Measurements from ENCODE around the gene PI4KB. TPM values are rescaled to one million over a fixed set of nuclear protein-coding genes. Genes with fewer than 3 reads are reported as not detected.

Gene PI4KB
- total RNA-seq, 2 donors from 2014 or later: 39.6 to 40.2 TPM

DNA sequence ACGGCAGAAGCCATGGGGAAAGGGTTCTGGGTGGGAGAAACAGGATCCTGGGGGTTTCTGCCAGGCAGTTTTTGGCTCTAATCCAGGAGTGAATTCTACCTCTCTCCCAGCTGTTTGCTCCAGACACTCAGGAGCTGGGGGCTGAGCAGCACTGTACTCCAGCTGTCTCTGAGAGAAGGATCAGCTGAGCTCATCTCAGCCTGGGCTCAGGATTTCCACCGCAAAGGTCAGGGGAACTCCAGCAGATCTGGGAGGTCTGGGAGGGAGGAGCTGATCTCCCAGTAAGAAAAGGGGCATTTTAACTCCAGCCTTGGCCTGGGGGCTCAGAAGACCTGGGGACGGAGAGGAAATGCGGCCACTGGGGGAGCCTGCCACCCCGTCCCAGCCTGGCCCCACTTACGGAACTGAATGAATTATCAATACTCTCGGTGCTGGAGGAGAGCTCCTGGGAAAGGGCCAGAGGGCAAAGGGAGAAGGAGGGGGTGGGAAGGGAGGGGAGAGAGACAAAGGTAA is 17.3 kb downstream of the PI4KB start:
- no peak overlapping the region for H3K4me3 ChIP-seq
- WGBS, 2 donors: 49 to 61% methylated on average over 7 of the region's 7 CpGs
- H3K4me1 ChIP-seq: peaks cover 39% of the 10 kb centered on the region
- peaks cover 17 to 34% of the 10 kb centered on the region in 2 donors for H3K36me3 ChIP-seq (replicated peaks in 1 of 2; ENCODE audit: insufficient read depth in 1 of 2, low read depth in 2 of 2)
- no peaks in the 10 kb centered on the region for H3K27me3 ChIP-seq
- no peak for TF ChIP-seq POLR2A (IDR thresholded peaks at IDR 0.05)
- TF ChIP-seq, protein P1, sequence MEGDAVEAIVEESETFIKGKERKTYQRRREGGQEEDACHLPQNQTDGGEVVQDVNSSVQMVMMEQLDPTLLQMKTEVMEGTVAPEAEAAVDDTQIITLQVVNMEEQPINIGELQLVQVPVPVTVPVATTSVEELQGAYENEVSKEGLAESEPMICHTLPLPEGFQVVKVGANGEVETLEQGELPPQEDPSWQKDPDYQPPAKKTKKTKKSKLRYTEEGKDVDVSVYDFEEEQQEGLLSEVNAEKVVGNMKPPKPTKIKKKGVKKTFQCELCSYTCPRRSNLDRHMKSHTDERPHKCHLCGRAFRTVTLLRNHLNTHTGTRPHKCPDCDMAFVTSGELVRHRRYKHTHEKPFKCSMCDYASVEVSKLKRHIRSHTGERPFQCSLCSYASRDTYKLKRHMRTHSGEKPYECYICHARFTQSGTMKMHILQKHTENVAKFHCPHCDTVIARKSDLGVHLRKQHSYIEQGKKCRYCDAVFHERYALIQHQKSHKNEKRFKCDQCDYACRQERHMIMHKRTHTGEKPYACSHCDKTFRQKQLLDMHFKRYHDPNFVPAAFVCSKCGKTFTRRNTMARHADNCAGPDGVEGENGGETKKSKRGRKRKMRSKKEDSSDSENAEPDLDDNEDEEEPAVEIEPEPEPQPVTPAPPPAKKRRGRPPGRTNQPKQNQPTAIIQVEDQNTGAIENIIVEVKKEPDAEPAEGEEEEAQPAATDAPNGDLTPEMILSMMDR (IDR thresholded peaks at IDR 0.05): no peak
- ATAC-seq (no peak), DNase-seq (peak in 1 of 4 donors; percentile 39)
- H3K27ac ChIP-seq: peak overlapping the region in 1 of 4 donors; percentile 21
- intact Hi-C loops (cut with DNase I): loop anchor here (5.0 kb wide), 1 partner anchor 47 kb away; no protein-coding TSS in a partner anchor
- H3K9me3 ChIP-seq: no peaks in the 10 kb centered on the region

DNA sequence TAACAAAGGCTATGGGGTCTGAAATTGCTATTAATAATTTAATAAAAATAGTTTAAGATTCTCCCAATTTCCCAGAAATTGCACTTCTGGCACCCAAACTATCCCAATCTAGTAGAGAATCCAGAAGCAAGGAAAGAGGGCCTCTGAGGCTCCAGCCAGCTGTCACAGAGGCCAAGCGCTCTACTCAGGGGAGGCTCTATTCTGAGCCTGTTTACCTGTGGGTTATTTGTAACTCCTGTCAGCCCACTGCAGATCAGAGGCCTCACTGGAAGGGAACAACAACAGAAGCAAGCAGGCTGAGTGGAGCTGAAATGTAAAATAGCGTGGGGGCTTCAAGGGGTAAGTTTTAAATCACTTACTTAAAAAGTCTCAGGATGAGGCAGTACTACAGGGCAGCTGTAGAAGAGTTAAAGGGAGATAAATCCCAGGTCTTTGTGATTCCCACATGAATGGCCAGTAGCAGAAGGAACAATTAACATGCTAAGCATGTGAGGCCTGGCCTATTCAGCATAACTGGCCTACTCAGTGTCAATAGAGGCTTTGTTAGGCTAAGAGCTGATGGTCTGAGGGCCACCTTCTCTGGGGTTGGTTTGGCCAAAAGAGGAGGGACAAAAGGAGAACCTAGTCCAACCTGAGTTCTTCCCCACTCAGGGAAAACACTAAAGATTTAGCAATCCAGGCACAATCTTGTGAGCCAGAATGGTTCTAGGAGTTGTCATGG is 32.3 kb downstream of the PI4KB start:
- intact Hi-C loops (cut with DNase I): no loop called here
- H3K4me1 ChIP-seq: no peaks in the 10 kb centered on the region
- TF ChIP-seq, protein P1 (IDR thresholded peaks at IDR 0.05): no peak
- TF ChIP-seq POLR2A (IDR thresholded peaks at IDR 0.05): no peak
- no peak overlapping the region for H3K4me3 ChIP-seq
- no peaks in the 10 kb centered on the region for H3K9me3 ChIP-seq
- peaks cover 15 to 47% of the 10 kb centered on the region in 2 donors for H3K36me3 ChIP-seq (replicated peaks in 1 of 2; ENCODE audit: insufficient read depth in 1 of 2, low read depth in 2 of 2)
- no peak overlapping the region for H3K27ac ChIP-seq
- ATAC-seq: no peak
- no peaks in the 10 kb centered on the region for H3K27me3 ChIP-seq
- WGBS, 2 donors: 97% methylated on average over 2 of the region's 2 CpGs
- no peak for DNase-seq

DNA sequence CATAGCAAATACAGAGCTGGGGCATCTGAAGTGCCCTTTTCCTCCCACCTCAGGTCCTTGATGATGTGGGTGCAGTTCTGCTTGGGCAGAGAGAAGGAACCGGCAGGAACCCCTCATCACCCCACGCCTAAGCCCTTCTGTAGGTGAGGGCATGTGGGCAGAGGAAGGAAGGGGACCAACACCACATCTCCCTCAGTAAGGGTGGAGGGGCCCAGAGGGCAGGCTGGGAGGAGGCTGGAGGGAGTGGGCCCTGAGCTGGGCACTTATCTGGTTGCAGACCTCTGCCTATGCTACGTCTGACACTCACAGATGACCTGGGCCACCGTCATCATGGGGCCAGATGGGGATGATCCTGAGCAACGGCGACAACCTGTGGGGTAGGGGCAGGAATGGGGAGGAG is 34.1 kb downstream of the PI4KB start:
- no peak for DNase-seq
- TF ChIP-seq, protein P1 (IDR thresholded peaks at IDR 0.05): no peak
- no peak for TF ChIP-seq POLR2A (IDR thresholded peaks at IDR 0.05)
- Histone ChIP-seq H3K27me3 (no peaks in the 10 kb centered on the region), H3K4me3 (no peak overlapping the region), H3K4me1 (no peaks in the 10 kb centered on the region), H3K27ac (no peak overlapping the region), H3K9me3 (no peaks in the 10 kb centered on the region), H3K36me3 (replicated peaks in 1 of 2; ENCODE audit: insufficient read depth in 1 of 2, low read depth in 2 of 2) (peaks cover 7 to 40% of the 10 kb centered on the region in 2 donors)
- 77 to 95% methylated on average over 4 to 6 of the region's 6 CpGs for WGBS, 2 donors
- intact Hi-C loops (cut with DNase I): no loop called here
- ATAC-seq: no peak

DNA sequence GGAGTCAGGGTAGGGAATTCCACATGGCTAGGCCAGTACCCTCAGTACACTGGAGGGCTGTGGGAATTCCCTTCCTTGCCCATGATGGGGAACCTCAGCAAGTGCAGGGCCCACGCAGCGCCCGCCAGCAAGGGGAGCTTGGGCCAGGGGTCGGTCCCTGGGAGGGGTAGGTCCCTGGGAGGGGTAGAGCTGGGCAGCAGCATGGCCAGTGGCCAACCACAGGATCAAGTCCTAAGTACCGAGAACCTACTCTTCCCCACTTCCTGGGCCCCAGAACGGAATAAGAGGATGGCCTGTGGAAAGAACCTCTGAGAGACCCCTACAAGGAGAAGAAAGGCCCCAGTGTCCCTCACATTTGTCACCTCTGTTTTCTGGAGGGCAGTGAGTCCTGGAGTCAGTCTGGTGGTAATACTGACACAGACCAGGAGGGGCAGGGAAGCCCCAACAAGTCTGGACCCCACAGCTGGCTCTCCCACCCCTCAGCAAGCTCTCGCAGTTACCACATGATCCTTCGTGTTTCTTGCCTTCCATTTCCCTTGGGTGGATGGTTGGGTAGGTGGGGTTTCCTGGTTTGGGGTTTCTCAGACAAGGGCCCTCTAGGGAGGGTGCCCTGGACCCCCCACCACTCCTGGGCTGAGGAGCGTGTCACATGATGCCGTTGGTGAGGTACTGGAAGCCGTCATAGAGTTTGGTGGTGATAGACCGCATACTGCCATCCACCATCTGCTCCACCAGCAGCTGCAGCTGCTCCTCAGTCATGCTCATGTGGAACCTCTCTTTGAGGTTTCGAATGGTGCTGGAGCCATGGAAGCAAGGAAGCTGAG is 34.8 kb downstream of the PI4KB start:
- intact Hi-C loops (cut with DNase I): no loop called here
- no peak overlapping the region for H3K27ac ChIP-seq
- TF ChIP-seq, protein P1 (IDR thresholded peaks at IDR 0.05): no peak
- peaks cover under 1 to 42% of the 10 kb centered on the region in 2 donors for H3K36me3 ChIP-seq (replicated peaks in 1 of 2; ENCODE audit: insufficient read depth in 1 of 2, low read depth in 2 of 2)
- no peak overlapping the region for H3K4me3 ChIP-seq
- H3K9me3 ChIP-seq: no peaks in the 10 kb centered on the region
- ATAC-seq: no peak
- 79 to 88% methylated on average over 12 to 13 of the region's 13 CpGs for WGBS, 2 donors
- DNase-seq: no peak
- no peaks in the 10 kb centered on the region for H3K27me3 ChIP-seq
- H3K4me1 ChIP-seq: no peaks in the 10 kb centered on the region

Data from body of pancreas (tissue), 4 donors.